ENCODE data around the gene CRYBG1.

DNA sequence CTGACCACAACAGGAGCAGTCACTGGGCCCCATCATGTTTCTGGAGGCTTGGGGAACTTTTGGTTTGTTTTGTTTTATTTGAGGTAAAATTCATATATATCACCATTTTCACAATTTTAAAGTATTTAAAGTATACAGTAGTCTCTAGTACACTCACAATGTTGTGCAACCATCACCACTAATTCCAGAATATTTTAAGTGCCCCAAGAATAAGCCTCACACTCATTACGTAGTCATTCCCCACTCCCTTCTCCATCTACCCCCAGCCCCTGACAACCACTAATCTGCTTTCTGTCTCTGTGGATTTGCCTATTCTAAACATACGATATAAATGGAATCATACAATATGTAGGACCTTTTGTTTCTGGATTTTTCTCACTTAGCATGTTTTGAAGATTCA is 239.8 kb downstream of the CRYBG1 start:
- TF ChIP-seq, protein P1, sequence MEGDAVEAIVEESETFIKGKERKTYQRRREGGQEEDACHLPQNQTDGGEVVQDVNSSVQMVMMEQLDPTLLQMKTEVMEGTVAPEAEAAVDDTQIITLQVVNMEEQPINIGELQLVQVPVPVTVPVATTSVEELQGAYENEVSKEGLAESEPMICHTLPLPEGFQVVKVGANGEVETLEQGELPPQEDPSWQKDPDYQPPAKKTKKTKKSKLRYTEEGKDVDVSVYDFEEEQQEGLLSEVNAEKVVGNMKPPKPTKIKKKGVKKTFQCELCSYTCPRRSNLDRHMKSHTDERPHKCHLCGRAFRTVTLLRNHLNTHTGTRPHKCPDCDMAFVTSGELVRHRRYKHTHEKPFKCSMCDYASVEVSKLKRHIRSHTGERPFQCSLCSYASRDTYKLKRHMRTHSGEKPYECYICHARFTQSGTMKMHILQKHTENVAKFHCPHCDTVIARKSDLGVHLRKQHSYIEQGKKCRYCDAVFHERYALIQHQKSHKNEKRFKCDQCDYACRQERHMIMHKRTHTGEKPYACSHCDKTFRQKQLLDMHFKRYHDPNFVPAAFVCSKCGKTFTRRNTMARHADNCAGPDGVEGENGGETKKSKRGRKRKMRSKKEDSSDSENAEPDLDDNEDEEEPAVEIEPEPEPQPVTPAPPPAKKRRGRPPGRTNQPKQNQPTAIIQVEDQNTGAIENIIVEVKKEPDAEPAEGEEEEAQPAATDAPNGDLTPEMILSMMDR (IDR thresholded peaks at IDR 0.05) = no peak
- TF ChIP-seq EZH2 (IDR thresholded peaks at IDR 0.05; ENCODE audit: borderline replicate concordance, insufficient read depth, low read depth, low read length, poor library complexity, severe bottlenecking) = no peak

Data from B cell (primary cell).